RWPE2 (cell line): ENCODE data around the gene FAM117A.

Source experiments
- ATAC-seq: fragments of 200-7000 bp; cut with Tn5 transposase; 3 replicates; pipeline ENCODE4 v1.9.1; 2021; ENCODE audit warnings: low read depth
- DNase-seq: peaks from one replicate; pipeline ENCODE4 v3.0.0-alpha.2; 2020; ENCODE audit warnings: low spot score
- H3K27ac ChIP-seq: fragments of 450-650 bp; 2 replicates; pipeline ENCODE4 v1.5.1; 2017; ENCODE audit warnings: mild to moderate bottlenecking; ENCODE audit not compliant: poor library complexity, severe bottlenecking
- H3K27me3 ChIP-seq: fragments of 250-450 bp; sonication (Bioruptor Pico); 2 replicates; pipeline ENCODE4 v1.5.1; 2021; ENCODE audit warnings: mild to moderate bottlenecking, moderate library complexity; ENCODE audit not compliant: insufficient read depth, poor library complexity, severe bottlenecking
- H3K36me3 ChIP-seq: fragments of 250-450 bp; sonication (Bioruptor Pico); 2 replicates; pipeline ENCODE4 v1.5.1; 2020; ENCODE audit warnings: low read depth, mild to moderate bottlenecking, moderate library complexity
- H3K4me1 ChIP-seq: fragments of 250-450 bp; sonication (Bioruptor Pico); 2 replicates; pipeline ENCODE4 v1.5.1; 2021; ENCODE audit warnings: mild to moderate bottlenecking, moderate library complexity; ENCODE audit not compliant: insufficient read depth, poor library complexity, severe bottlenecking
- H3K4me3 ChIP-seq: fragments of 250-450 bp; sonication (Bioruptor Pico); 2 replicates; pipeline ENCODE4 v1.5.1; 2021; ENCODE audit warnings: mild to moderate bottlenecking, moderate library complexity; ENCODE audit not compliant: severe bottlenecking
- H3K9me3 ChIP-seq: fragments of 250-450 bp; sonication (Bioruptor Pico); 2 replicates; pipeline ENCODE4 v1.5.1; 2021; ENCODE audit warnings: mild to moderate bottlenecking, moderate library complexity; ENCODE audit not compliant: severe bottlenecking
- CTCF ChIP-seq: fragments of 450-650 bp; IDR thresholded peaks from one replicate; pipeline ENCODE4 v1.5.1; 2017; ENCODE audit warnings: mild to moderate bottlenecking, moderate library complexity; ENCODE audit not compliant: poor library complexity, severe bottlenecking

FAM117A gene

GRCh38 chr17:49777563-49777962 lies 13.6 kb upstream of the FAM117A start:
- Histone ChIP-seq H3K4me1 (no peaks in the 10 kb centered on the region), H3K36me3 (no peaks in the 10 kb centered on the region), H3K27ac (no peak overlapping the region), H3K27me3 (no peaks in the 10 kb centered on the region), H3K4me3 (no peak overlapping the region), H3K9me3 (no peaks in the 10 kb centered on the region)
- TF ChIP-seq CTCF: no peak
- no peak for DNase-seq
- no peak for ATAC-seq

GRCh38 chr17:49776551-49777300 lies 12.8 kb upstream of the FAM117A start:
- no peak overlapping the region for H3K4me3 ChIP-seq
- no peaks in the 10 kb centered on the region for H3K9me3 ChIP-seq
- H3K27me3 ChIP-seq: no peaks in the 10 kb centered on the region
- no peak overlapping the region for H3K27ac ChIP-seq
- TF ChIP-seq CTCF: no peak
- H3K4me1 ChIP-seq: no peaks in the 10 kb centered on the region
- no peaks in the 10 kb centered on the region for H3K36me3 ChIP-seq
- no peak for DNase-seq
- ATAC-seq: no peak

GRCh38 chr17:49775546-49776260 lies 11.8 kb upstream of the FAM117A start:
- Histone ChIP-seq H3K4me3 (no peak overlapping the region), H3K9me3 (no peaks in the 10 kb centered on the region), H3K4me1 (no peaks in the 10 kb centered on the region), H3K27ac (no peak overlapping the region), H3K36me3 (no peaks in the 10 kb centered on the region), H3K27me3 (no peaks in the 10 kb centered on the region)
- DNase-seq (no peak), ATAC-seq (no peak)
- TF ChIP-seq CTCF: no peak

GRCh38 chr17:49766918-49767530 lies 3.1 kb upstream of the FAM117A start:
- Histone ChIP-seq H3K9me3 (no peaks in the 10 kb centered on the region), H3K27ac (no peak overlapping the region)

More at GRCh38 chr17:49766918-49767530, 3.1 kb upstream of the FAM117A start:
- H3K36me3 ChIP-seq: no peaks in the 10 kb centered on the region
- peaks cover 4% of the 10 kb centered on the region for H3K27me3 ChIP-seq
- peaks cover 4% of the 10 kb centered on the region for H3K4me1 ChIP-seq
- ATAC-seq: no peak
- H3K4me3 ChIP-seq: no peak overlapping the region
- TF ChIP-seq CTCF: no peak
- no peak for DNase-seq
